ENCODE results near the gene HPS1. TPM values are rescaled to one million over a fixed set of nuclear protein-coding genes. Genes with fewer than 3 reads are reported as not detected.

HPS1 gene
- total RNA-seq, 4 donors from 2014 or later, result 39.0 to 56.7 (median 48.5) TPM

Small RNA genes within 50 kb of the gene (small RNA-seq; reads per million reads assigned to genes)
- gene MIR4685, result not detected

Other genes with a start within 250 kb of the HPS1 start
- gene LOXL4, start 178.7 kb downstream of the HPS1 start, total RNA-seq, result 10 to 100 TPM in 1 of 4 donors, 1 to 10 TPM in 3; 3.3 to 13.0 (median 7.0) TPM
- 10 to 100 TPM in 1 of 4 donors, 1 to 10 TPM in 3; 8.5 to 10.4 (median 9.2) TPM for gene PYROXD2, start 31.8 kb downstream of the HPS1 start, total RNA-seq